HCT116 (cell line): ENCODE measurements around the gene HS6ST1. TPM values are rescaled to one million over a fixed set of nuclear protein-coding genes. Genes with fewer than 3 reads are reported as not detected.

ENCODE experiments used
- ATAC-seq: fragments of 200-7000 bp; cut with Tn5 transposase; 2 replicates; pipeline ENCODE4 v1.9.1; 2020; ENCODE audit warnings: mild to moderate bottlenecking, moderate library complexity
- BruUV-seq: library from RNA; stranded (reverse); fragments of 400-500 nt; replicated peaks from 2 replicates; lab custom pipeline; 2021; lab: Mats Ljungman, UMichigan
- CTCF ChIA-PET: fragments of 300-600 bp; sonication (Branson Sonifier 250); formaldehyde crosslinking; loops from one replicate; lab custom pipeline; 2021; ENCODE audit warnings: antibody characterized with exemption; lab: Charles Lee
- POLR2A ChIA-PET: fragments of 300-600, 350-600 bp; sonication (Branson Sonifier 250); formaldehyde crosslinking; loops from one replicate; lab custom pipeline; 2021; ENCODE audit warnings: antibody characterized with exemption; lab: Charles Lee
- RAD21 ChIA-PET, 2 experiments: fragments of 300-600 bp; sonication (Branson Sonifier 250); formaldehyde crosslinking; loops; one replicate each; lab custom pipeline; 2023; ENCODE audit warnings: low total read pairs in 2 of 2; ENCODE audit not compliant: uncharacterized antibody in 2 of 2, unreplicated experiment in 2 of 2, low non-redundant PET in 1 of 2; lab: Charles Lee
- DNase-seq: peaks from one replicate; pipeline ENCODE4 v3.0.0-alpha.2; 2010; ENCODE audit warnings: low read depth, low spot score
- H2AFZ ChIP-seq: fragments of 200-600 bp; shearing (Covaris generic), sonication (generic); 2 replicates; pipeline ENCODE4 v1.6.1; 2017; ENCODE audit warnings: low read depth, mixed run types, mixed read lengths, antibody characterized with exemption, low read length; ENCODE audit not compliant: poor library complexity, severe bottlenecking
- H3K27ac ChIP-seq: 2 replicates; pipeline ENCODE4 v1.5.1; 2012; ENCODE audit warnings: low read depth, low read length
- H3K27me3 ChIP-seq: fragments of 200-600 bp; sonication (generic); 2 replicates; pipeline ENCODE4 v1.6.1; 2016; ENCODE audit warnings: mixed run types, low read length, mixed read lengths; ENCODE audit not compliant: insufficient read depth
- H3K36me3 ChIP-seq, 2 experiments: fragments of 200-500 bp in 1 of 2; fragments of 200-600 bp in 1 of 2; sonication (Bioruptor generic) in 1 of 2; sonication (generic) in 1 of 2; 2 replicates each; pipeline versions ENCODE4 v1.5.1 to v1.6.1; 2014 to 2016; ENCODE audit warnings: low read length in 2 of 2, inconsistent platforms in 1 of 2, mixed read lengths in 1 of 2, mixed run types in 1 of 2; ENCODE audit not compliant: insufficient read depth in 2 of 2, control insufficient read depth in 1 of 2
- H3K4me1 ChIP-seq, 2 experiments: fragments of 200-600 bp in 1 of 2; sonication (generic) in 1 of 2; 2 replicates each; pipeline versions ENCODE4 v1.5.1 to v1.6.1; 2012 to 2017; ENCODE audit warnings: low read length in 2 of 2, inconsistent platforms in 1 of 2, mild to moderate bottlenecking in 1 of 2, mixed read lengths in 1 of 2, mixed run types in 1 of 2, moderate library complexity in 1 of 2; ENCODE audit not compliant: insufficient read depth in 2 of 2, control insufficient read depth in 1 of 2
- H3K4me2 ChIP-seq: fragments of 200-600 bp; sonication (generic); 2 replicates; pipeline ENCODE4 v1.6.1; 2017; ENCODE audit warnings: mixed run types, low read length, mixed read lengths
- H3K4me3 ChIP-seq, 2 experiments: fragments of 200-600 bp in 1 of 2; sonication (generic) in 1 of 2; replicated peaks in 1 of 2; 2 replicates each; pipeline ENCODE4 v1.5.1; 2011 to 2016; ENCODE audit warnings: low read length in 2 of 2, control low read depth in 1 of 2, low read depth in 1 of 2, mild to moderate bottlenecking in 1 of 2, mixed read lengths in 1 of 2, mixed run types in 1 of 2
- H3K79me2 ChIP-seq: fragments of 200-600 bp; sonication (generic); 2 replicates; pipeline ENCODE4 v1.6.1; 2017; ENCODE audit warnings: mild to moderate bottlenecking, mixed run types, low read length, moderate library complexity, mixed read lengths; ENCODE audit not compliant: insufficient read depth
- H3K9ac ChIP-seq: fragments of 200-600 bp; sonication (generic); 2 replicates; pipeline ENCODE4 v1.6.1; 2016; ENCODE audit warnings: low read length, mixed read lengths
- H3K9me2 ChIP-seq: fragments of 200-600 bp; sonication (generic), shearing (Covaris generic); 2 replicates; pipeline ENCODE4 v1.6.1; 2017; ENCODE audit warnings: mixed run types, mild to moderate bottlenecking, moderate library complexity; ENCODE audit not compliant: insufficient read depth
- H3K9me3 ChIP-seq, 2 experiments: fragments of 200-500 bp in 1 of 2; fragments of 200-600 bp in 1 of 2; sonication (Bioruptor generic) in 1 of 2; sonication (generic) in 1 of 2; 2 replicates each; pipeline ENCODE4 v1.6.1; 2014 to 2017; ENCODE audit warnings: low read length in 2 of 2, mixed read lengths in 2 of 2, inconsistent platforms in 1 of 2, low read depth in 1 of 2, mild to moderate bottlenecking in 1 of 2, mixed run types in 1 of 2, moderate library complexity in 1 of 2; ENCODE audit not compliant: control insufficient read depth in 1 of 2, insufficient read depth in 1 of 2
- H4K20me1 ChIP-seq: fragments of 200-600 bp; sonication (generic), shearing (Covaris generic); 2 replicates; pipeline ENCODE4 v1.6.1; 2017; ENCODE audit warnings: mixed run types, mild to moderate bottlenecking, moderate library complexity; ENCODE audit not compliant: insufficient read depth
- CBX3 ChIP-seq: IDR thresholded peaks from 2 replicates; pipeline ENCODE4 v1.6.1; 2012; ENCODE audit warnings: low read depth
- CEBPB ChIP-seq: IDR thresholded peaks from 2 replicates; pipeline ENCODE4 v1.6.1; 2012; ENCODE audit warnings: low read depth
- CTCF ChIP-seq, 3 experiments: fragments of 200-600 bp in 1 of 3; sonication (generic) in 1 of 3; IDR thresholded peaks in 2 of 3; conservative IDR thresholded peaks in 1 of 3; 2 replicates each; pipeline ENCODE4 v1.5.1; 2012 to 2017; ENCODE audit warnings: low read depth in 2 of 3, low read length in 2 of 3, antibody characterized with exemption in 1 of 3, borderline replicate concordance in 1 of 3, control low read depth in 1 of 3, mild to moderate bottlenecking in 1 of 3, mixed read lengths in 1 of 3, mixed run types in 1 of 3, moderate library complexity in 1 of 3; ENCODE audit not compliant: insufficient read depth in 1 of 3
- EGR1 ChIP-seq: IDR thresholded peaks from 2 replicates; pipeline ENCODE4 v1.6.1; 2012; ENCODE audit warnings: low read depth
- EZH2 ChIP-seq: fragments of 200-600 bp; sonication (generic); IDR thresholded peaks from 2 replicates; pipeline ENCODE4 v1.6.1; 2017; ENCODE audit warnings: antibody characterized with exemption, mixed run types
- FOSL1 ChIP-seq: IDR thresholded peaks from 2 replicates; pipeline ENCODE4 v1.6.1; 2012; ENCODE audit warnings: low read depth
- MAX ChIP-seq: IDR thresholded peaks from 2 replicates; pipeline ENCODE4 v1.6.1; 2012
- POLR2AphosphoS5 ChIP-seq: IDR thresholded peaks from 2 replicates; pipeline ENCODE4 v1.6.1; 2011; ENCODE audit warnings: mild to moderate bottlenecking, low read depth, low read length, moderate library complexity
- RAD21 ChIP-seq: IDR thresholded peaks from 2 replicates; pipeline ENCODE4 v1.6.1; 2012; ENCODE audit warnings: low read depth, mild to moderate bottlenecking
- SIN3A ChIP-seq: IDR thresholded peaks from 2 replicates; pipeline ENCODE4 v1.6.1; 2012; ENCODE audit warnings: low read depth
- SP1 ChIP-seq: IDR thresholded peaks from 2 replicates; pipeline ENCODE4 v1.6.1; 2012; ENCODE audit warnings: low read depth
- SRF ChIP-seq: IDR thresholded peaks from 2 replicates; pipeline ENCODE4 v1.6.1; 2012; ENCODE audit warnings: low read depth
- TCF7L2 ChIP-seq: IDR thresholded peaks from 2 replicates; pipeline ENCODE4 v1.7.0; 2011; ENCODE audit warnings: borderline replicate concordance, inconsistent platforms; ENCODE audit not compliant: insufficient read depth, insufficient read length; ENCODE audit errors: extremely low read depth
- YY1 ChIP-seq: IDR thresholded peaks from 2 replicates; pipeline ENCODE4 v1.6.1; 2011; ENCODE audit warnings: low read length, low read depth, moderate library complexity, mild to moderate bottlenecking; ENCODE audit not compliant: insufficient replicate concordance; ENCODE audit errors: extremely low read depth
- ZBTB33 ChIP-seq: IDR thresholded peaks from 2 replicates; pipeline ENCODE4 v1.6.1; 2011; ENCODE audit warnings: mild to moderate bottlenecking, low read length, moderate library complexity; ENCODE audit not compliant: insufficient replicate concordance; ENCODE audit errors: extremely low read depth
- ZFX ChIP-seq: fragments of 450-650 bp; IDR thresholded peaks from 2 replicates; pipeline ENCODE4 v1.6.1; 2017
- intact Hi-C: fragments of 100-400 bp; cut with micrococcal nuclease; formaldehyde crosslinking; loops from 2 replicates; pipeline ENCODE4 v1.10.0; 2022
- total RNA-seq: library from RNA; stranded (reverse); gene quantifications from one replicate; pipeline ENCODE4 v1.2.1, GENCODE V29; 2021; ENCODE audit not compliant: unreplicated experiment

Gene HS6ST1
- total RNA-seq, 1 experiment from 2014 or later = 35.0 TPM

- DNase-seq (no peak), ATAC-seq (no peak)
- Histone ChIP-seq H3K27me3 (no peaks in the 10 kb centered on the region), H3K36me3 (no peaks in the 10 kb centered on the region), H3K79me2 (no peaks in the 10 kb centered on the region), H3K4me3 (no peak overlapping the region), H4K20me1 (no peaks in the 10 kb centered on the region), H3K27ac (no peak overlapping the region), H3K9me2 (no peaks in the 10 kb centered on the region), H3K4me2 (no peak overlapping the region), H3K9me3 (no peaks in the 10 kb centered on the region), H3K4me1 (peaks cover 3 to 9% of the 10 kb centered on the region in 2 experiments; a peak in 3 of 4 replicates), H3K9ac (no peak overlapping the region)
- BruUV-seq = no TSS peak
- intact Hi-C loops = no loop called here
- CTCF ChIA-PET = no interaction called here
- RAD21 ChIA-PET = interaction anchor here in 1 of 2 experiments (0.6 kb wide), 1 partner anchor 208 kb away, joined by 3 read pairs; no protein-coding TSS in a partner anchor
- POLR2A ChIA-PET = no interaction called here
- TF ChIP-seq EGR1 = no peak
- TF ChIP-seq SP1 = no peak
- TF ChIP-seq TCF7L2 = no peak
- TF ChIP-seq ZFX = no peak
- TF ChIP-seq, all 23 proteins: peak for 0
- H2AFZ ChIP-seq = no peak overlapping the region
Observed at GRCh38 chr2:128236491-128237035, 82.1 kb downstream of the HS6ST1 start.

GRCh38 chr2:128235581-128235980, 83.1 kb downstream of the HS6ST1 start:
- CTCF ChIA-PET = no interaction called here
- DNase-seq (no peak), ATAC-seq (no peak)
- POLR2A ChIA-PET = no interaction called here
- no peak overlapping the region for H2AFZ ChIP-seq
- intact Hi-C loops = no loop called here
- no peaks in the 10 kb centered on the region for H3K36me3 ChIP-seq
- H4K20me1 ChIP-seq = no peaks in the 10 kb centered on the region
- RAD21 ChIA-PET = no interaction called here
- no peaks in the 10 kb centered on the region for H3K9me2 ChIP-seq
- H3K4me3 ChIP-seq = no peak overlapping the region
- no peak overlapping the region for H3K4me2 ChIP-seq
- H3K9me3 ChIP-seq = no peaks in the 10 kb centered on the region
- no TSS peak for BruUV-seq
- H3K27ac ChIP-seq = no peak overlapping the region
- H3K27me3 ChIP-seq = no peaks in the 10 kb centered on the region
- peaks cover 3 to 9% of the 10 kb centered on the region in 2 experiments; a peak in 3 of 4 replicates for H3K4me1 ChIP-seq
- H3K9ac ChIP-seq = no peak overlapping the region
- H3K79me2 ChIP-seq = no peaks in the 10 kb centered on the region
- TF ChIP-seq MAX (no peak), ZFX (no peak), FOSL1 (no peak), SIN3A (no peak), RAD21 (no peak), CTCF (IDR thresholded peaks at IDR 0.05 in 2 of 3, conservative IDR thresholded peaks at IDR 0.05 in 1 of 3; ENCODE audit: borderline replicate concordance in 1 of 3, insufficient read depth in 1 of 3, low read depth in 2 of 3, low read length in 2 of 3) (no peak), EGR1 (no peak), EZH2 (no peak), POLR2AphosphoS5 (no peak), CEBPB (no peak), YY1 (no peak), ZBTB33 (no peak), SRF (no peak), CBX3 (no peak), SP1 (no peak)
